ENCODE data around the gene UGT1A10.

UGT1A10 gene

DNA sequence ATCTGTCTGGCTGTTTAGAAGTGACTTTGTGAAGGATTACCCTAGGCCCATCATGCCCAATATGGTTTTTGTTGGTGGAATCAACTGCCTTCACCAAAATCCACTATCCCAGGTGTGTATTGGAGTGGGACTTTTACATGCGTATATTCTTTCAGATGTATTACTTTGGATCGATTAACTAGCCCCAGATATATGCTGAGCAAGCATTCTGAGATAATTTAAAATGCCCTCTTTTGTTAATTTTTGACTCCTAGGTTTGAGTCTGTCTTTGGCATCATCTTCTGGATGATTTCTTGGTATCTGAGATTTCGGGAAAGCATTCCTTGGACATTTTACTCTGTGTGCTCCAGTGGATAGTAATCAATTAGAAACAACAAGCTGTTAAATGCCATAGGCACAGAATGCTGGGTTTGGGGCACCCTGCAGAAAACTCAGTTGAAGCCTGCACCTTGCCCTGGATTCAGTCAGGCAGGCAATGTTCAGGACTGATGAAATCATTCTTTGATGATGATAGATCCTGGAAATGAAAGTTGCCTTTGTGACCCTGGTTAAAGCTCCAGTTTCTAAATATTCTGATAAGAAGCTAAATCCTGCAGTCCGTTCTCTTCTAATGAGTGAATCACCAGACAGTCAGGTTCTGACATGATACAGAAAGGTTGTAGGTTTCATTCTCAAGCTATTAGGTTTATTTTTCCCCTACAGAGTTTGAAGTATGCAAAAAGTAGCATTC, 125.0 kb downstream of the UGT1A10 start:
- Histone ChIP-seq H3K27me3 (peaks cover 13% of the 10 kb centered on the region), H3K9me3 (no peaks in the 10 kb centered on the region)
- TF ChIP-seq, protein P1, sequence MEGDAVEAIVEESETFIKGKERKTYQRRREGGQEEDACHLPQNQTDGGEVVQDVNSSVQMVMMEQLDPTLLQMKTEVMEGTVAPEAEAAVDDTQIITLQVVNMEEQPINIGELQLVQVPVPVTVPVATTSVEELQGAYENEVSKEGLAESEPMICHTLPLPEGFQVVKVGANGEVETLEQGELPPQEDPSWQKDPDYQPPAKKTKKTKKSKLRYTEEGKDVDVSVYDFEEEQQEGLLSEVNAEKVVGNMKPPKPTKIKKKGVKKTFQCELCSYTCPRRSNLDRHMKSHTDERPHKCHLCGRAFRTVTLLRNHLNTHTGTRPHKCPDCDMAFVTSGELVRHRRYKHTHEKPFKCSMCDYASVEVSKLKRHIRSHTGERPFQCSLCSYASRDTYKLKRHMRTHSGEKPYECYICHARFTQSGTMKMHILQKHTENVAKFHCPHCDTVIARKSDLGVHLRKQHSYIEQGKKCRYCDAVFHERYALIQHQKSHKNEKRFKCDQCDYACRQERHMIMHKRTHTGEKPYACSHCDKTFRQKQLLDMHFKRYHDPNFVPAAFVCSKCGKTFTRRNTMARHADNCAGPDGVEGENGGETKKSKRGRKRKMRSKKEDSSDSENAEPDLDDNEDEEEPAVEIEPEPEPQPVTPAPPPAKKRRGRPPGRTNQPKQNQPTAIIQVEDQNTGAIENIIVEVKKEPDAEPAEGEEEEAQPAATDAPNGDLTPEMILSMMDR (IDR thresholded peaks at IDR 0.05), result no peak

GRCh38 chr2:233764264-233764663, 128.0 kb downstream of the UGT1A10 start:
- no peak overlapping the region for H3K27ac ChIP-seq
- H3K4me1 ChIP-seq (ENCODE audit: control insufficient read depth in 1 of 2, insufficient read depth in 1 of 2, low read depth in 1 of 2, low read length in 1 of 2), result no peaks in the 10 kb centered on the region
- H3K27me3 ChIP-seq, result peaks cover 13% of the 10 kb centered on the region
- TF ChIP-seq, protein P1 (IDR thresholded peaks at IDR 0.05), result no peak
- H3K36me3 ChIP-seq, result no peaks in the 10 kb centered on the region
- no peaks in the 10 kb centered on the region for H3K9me3 ChIP-seq
- no peak overlapping the region for H3K4me3 ChIP-seq (ENCODE audit: low read depth in 1 of 2, low read length in 1 of 2)

More for the DNA sequence above, 125.0 kb downstream of the UGT1A10 start:
- Histone ChIP-seq H3K4me3 (ENCODE audit: low read depth in 1 of 2, low read length in 1 of 2) (no peak overlapping the region), H3K4me1 (ENCODE audit: control insufficient read depth in 1 of 2, insufficient read depth in 1 of 2, low read depth in 1 of 2, low read length in 1 of 2) (no peaks in the 10 kb centered on the region), H3K27ac (no peak overlapping the region), H3K36me3 (no peaks in the 10 kb centered on the region)

DNA sequence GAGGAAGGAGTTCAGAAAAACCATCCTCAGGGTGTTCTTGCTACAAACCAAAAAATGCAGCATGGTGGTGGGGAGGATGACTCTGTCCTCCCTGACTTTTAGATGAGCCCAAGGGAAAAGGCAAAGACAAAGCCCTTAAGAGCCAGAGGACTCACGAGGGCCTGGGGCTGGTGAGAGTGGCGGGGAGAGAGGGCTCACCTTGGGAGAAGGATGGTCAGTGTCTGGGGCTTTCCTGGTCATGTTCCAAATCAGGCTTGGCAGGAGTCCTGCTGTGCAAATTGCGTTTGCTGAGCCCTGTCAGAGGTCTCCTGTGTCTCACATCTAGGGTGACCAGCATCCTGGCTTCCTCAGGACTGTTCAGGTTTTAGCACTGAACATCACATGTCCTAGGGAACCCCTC, 128.5 kb downstream of the UGT1A10 start:
- Histone ChIP-seq H3K4me3 (ENCODE audit: low read depth in 1 of 2, low read length in 1 of 2) (no peak overlapping the region), H3K9me3 (no peaks in the 10 kb centered on the region), H3K27ac (no peak overlapping the region), H3K36me3 (no peaks in the 10 kb centered on the region), H3K27me3 (peaks cover 13% of the 10 kb centered on the region), H3K4me1 (ENCODE audit: control insufficient read depth in 1 of 2, insufficient read depth in 1 of 2, low read depth in 1 of 2, low read length in 1 of 2) (no peaks in the 10 kb centered on the region)
- TF ChIP-seq, protein P1 (IDR thresholded peaks at IDR 0.05), result no peak

DNA sequence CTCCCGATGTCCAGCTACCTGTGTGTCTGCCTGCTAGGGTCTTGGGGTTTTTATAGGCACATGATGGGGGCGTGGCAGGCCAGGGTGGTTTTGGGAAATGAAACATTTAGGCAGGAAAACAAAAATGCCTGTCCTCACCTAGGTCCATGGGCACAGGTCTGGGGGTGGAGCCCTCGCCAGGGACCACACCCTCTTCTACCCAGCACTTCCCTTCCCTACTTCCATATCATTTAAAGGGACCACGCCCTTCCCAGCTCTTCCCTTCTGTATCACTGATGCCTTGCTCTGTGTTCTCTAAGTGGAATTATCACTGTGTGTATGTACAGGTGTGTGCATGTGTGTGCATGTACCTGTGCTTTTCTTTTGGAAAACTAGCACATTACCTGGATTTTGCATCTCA, 130.2 kb downstream of the UGT1A10 start:
- H3K9me3 ChIP-seq, result no peaks in the 10 kb centered on the region
- H3K27me3 ChIP-seq, result peaks cover 13% of the 10 kb centered on the region
- H3K27ac ChIP-seq, result no peak overlapping the region
- TF ChIP-seq, protein P1 (IDR thresholded peaks at IDR 0.05), result no peak
- no peaks in the 10 kb centered on the region for H3K4me1 ChIP-seq (ENCODE audit: control insufficient read depth in 1 of 2, insufficient read depth in 1 of 2, low read depth in 1 of 2, low read length in 1 of 2)
- H3K4me3 ChIP-seq (ENCODE audit: low read depth in 1 of 2, low read length in 1 of 2), result no peak overlapping the region
- H3K36me3 ChIP-seq, result no peaks in the 10 kb centered on the region

DNA sequence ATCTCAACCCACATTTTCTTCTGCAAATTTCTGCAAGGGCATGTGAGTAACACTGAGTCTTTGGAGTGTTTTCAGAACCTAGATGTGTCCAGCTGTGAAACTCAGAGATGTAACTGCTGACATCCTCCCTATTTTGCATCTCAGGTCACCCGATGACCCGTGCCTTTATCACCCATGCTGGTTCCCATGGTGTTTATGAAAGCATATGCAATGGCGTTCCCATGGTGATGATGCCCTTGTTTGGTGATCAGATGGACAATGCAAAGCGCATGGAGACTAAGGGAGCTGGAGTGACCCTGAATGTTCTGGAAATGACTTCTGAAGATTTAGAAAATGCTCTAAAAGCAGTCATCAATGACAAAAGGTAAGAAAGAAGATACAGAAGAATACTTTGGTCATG, 131.8 kb downstream of the UGT1A10 start:
- Histone ChIP-seq H3K27ac (no peak overlapping the region), H3K4me3 (ENCODE audit: low read depth in 1 of 2, low read length in 1 of 2) (no peak overlapping the region)

More for the DNA sequence above, 131.8 kb downstream of the UGT1A10 start:
- Histone ChIP-seq H3K27me3 (peaks cover 13% of the 10 kb centered on the region), H3K9me3 (no peaks in the 10 kb centered on the region), H3K36me3 (no peaks in the 10 kb centered on the region), H3K4me1 (ENCODE audit: control insufficient read depth in 1 of 2, insufficient read depth in 1 of 2, low read depth in 1 of 2, low read length in 1 of 2) (no peaks in the 10 kb centered on the region)
- TF ChIP-seq, protein P1 (IDR thresholded peaks at IDR 0.05), result no peak
